GM19397 (cell line): ENCODE results near the gene KLF7.
A peak's percentile ranks its signal among the peaks of the same experiment; 100 is the strongest.

ENCODE experiments used
- ATAC-seq: cut with Tn5 transposase; IDR thresholded peaks from one replicate; pipeline ENCODE4 v1.9.1; 2021; ENCODE audit warnings: mild to moderate bottlenecking, moderate library complexity; ENCODE audit not compliant: unreplicated experiment

KLF7 gene

DNA sequence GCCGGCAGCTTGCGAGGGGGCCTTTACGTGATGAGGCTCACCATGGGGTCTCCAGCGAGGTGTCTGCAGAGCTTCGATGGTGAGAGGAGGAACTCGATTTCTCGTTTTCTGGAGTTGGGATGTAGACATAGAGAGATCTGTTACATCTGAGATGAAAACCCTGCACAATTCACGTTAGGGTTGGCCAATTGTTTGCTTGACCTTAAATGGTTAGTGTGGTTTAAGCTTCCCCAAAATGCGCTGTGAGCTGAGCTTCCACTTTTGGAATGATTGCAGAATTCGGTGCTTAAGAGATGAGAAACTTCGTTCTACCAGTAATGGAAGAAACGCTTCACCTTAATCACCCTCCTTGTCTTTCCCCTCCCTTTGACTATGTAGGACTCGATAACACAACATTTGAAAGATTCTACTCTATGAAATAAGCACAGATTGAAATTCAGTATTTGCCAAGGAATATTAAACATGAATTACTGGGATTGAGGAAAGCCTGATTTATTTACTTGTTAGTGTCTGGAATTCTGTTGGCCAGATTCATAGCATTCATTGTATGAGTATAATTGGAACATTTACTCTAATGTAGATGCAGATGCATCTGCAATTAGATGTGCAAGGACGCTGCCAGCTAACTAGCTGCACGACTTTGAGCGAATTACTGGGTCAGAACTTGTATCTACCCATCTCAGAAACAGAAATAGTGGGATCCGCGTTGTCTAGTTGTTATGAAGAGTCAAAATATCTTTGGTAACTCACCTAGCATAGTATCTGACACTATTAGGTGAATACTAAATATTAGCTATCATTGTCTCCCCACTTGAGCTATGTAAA, 1.6 kb upstream of the KLF7 start:
- ATAC-seq, result no peak

DNA sequence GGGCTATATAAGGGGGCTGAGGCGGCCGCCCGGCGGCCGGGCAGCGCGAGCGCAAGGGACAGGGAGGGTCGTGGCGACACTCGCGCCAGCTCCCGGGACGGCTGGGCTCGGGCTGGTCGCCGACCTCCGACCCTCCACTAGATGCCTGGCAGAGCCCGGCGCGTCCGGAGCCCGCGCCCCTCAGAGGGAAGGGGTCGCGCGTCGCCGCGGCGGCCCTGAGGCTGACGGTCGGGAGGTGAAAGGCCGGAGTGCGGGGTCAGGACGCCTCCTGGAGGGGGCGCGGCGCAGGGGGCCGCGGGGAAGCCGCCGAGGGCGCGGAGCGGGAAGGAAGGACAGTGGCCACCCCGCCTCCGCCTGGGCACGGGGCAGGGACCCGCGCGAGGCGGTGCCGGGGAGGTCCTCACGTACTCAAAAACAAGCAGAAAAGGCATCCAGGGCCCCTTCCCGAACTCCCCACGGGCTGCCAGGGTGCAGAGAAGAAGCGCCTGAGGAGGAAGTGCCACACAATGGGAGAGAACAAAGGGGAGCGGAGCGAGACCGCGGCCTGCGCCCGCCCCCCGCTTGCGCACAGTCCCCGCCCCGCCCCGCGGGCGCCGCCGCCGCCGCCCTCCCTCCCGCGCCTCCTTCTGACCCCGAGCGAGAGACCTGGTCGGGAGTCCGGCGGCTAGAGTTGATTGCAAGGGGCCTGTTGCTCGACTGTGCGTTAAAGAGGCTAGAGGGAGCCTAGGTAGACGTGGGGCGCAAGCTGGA, 776 bp upstream of the KLF7 start:
- ATAC-seq, result peak; percentile 56

DNA sequence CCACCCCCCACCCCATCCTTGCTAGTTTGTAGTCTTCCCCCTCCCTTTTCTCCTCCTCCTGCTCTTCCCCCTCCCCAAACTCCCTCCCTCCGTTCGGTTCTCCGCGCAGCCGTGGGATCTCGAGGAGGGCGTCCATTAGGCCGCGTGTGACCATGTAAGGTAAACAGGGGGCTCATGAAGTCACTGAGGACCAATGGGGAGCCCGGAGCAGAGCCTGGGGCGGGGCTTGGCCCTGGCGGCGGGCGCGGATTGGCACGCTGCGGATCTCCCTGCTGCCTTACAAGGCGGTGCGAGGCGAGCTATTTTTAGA, 246 bp upstream of the KLF7 start:
- ATAC-seq, result peak; percentile 93

DNA sequence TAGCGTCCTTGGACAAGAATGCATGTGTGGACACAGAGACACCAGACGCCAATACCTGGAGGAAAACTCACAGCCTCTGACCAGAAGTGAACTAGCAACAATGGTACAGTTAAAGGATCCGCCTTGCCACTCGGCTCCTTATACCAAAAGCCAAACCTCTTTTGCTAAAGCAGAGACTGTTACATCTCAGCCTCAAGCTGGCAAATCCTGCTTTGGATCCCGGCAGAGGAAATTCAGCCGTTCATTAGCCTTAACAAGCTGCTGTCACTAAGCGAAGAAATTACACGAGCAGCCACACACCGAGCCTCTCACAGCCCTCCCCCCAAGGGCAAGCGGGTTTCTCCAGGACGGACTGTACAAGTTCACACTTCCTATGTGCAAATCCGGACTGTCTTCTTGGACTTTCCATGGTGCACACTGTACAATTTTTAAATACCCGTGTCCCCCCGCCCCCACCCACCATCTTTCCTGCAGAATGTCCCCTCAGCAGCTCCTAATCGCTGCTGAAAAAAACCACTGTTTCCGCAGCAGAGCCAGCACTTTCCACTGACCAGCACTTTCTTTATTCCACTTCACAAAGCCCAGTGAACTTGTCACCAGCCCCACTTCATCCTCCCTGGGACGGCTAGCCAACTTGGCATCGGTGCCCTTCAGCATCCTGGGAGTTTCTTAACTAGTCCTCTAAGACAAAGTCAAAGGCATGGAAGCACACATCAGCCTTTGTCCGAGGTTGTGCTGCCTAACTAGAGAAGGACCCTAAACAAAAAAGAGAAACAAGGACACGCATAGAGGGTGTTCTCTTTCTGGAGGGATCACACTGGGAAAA, 1.5 kb downstream of the KLF7 start:
- ATAC-seq, result no peak

DNA sequence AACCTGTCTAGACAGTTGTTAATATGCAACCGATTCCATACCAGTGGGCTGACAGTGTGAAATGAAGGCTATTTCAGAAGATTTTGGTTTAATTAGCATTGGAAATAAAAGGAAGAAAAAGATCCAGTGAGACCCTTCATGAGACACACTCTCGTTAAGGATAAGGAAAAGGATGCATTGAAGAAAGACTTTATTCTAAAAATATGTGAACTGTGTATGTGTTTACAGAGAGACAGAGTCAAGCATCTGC, 2.1 kb downstream of the KLF7 start:
- ATAC-seq, result no peak

DNA sequence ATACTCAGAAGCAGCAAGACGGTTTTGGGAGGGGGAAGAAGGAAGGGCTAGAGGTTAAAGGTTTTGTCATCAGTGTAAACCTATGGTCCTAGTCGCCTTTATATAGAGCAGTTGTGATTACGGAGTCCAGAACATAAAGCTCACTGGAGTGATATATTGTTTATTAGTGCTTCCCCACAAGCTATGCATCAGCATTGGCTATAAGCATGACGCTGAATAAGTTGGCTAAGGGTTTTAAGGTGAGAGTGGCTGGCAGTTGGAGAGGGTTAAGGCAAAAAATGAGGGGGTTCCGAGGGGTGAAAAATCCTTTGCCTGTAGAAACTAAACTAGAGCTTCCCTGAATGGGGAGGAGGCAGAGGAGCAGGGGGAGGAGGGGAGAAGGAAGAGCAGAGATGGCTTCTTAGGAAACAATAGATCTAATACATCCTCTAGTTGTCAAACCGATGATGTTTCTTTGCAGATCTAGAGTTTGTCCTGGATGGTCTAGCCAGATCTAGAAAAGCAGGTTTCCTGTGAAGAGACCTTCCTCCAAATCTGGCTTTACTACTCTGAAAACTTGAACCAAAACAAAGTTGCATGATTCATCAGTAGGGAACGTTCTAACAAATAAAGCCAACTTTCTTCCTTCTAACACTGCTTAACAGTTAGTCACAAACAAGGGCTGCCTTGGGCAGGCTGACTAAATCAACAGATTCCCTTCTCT, 2.5 kb downstream of the KLF7 start:
- no peak for ATAC-seq

DNA sequence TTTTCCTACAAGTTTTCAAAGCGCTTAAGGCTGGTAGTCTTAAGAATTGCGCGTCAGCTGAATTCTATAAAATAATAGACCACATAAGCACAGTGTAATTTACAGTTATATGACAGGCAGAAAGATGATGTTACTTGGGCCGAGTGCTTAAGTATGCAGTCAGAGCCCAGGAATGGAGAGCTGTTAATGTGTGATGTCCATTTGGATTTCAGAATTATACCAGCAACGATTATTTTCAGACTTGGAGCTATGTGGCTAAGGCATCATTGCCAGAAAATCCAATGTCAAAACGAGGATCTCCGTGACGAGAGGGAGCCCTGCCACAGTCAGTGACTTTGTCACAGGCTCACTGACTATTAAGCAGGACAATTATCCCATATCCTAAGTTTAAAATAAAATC, 3.4 kb downstream of the KLF7 start:
- no peak for ATAC-seq

DNA sequence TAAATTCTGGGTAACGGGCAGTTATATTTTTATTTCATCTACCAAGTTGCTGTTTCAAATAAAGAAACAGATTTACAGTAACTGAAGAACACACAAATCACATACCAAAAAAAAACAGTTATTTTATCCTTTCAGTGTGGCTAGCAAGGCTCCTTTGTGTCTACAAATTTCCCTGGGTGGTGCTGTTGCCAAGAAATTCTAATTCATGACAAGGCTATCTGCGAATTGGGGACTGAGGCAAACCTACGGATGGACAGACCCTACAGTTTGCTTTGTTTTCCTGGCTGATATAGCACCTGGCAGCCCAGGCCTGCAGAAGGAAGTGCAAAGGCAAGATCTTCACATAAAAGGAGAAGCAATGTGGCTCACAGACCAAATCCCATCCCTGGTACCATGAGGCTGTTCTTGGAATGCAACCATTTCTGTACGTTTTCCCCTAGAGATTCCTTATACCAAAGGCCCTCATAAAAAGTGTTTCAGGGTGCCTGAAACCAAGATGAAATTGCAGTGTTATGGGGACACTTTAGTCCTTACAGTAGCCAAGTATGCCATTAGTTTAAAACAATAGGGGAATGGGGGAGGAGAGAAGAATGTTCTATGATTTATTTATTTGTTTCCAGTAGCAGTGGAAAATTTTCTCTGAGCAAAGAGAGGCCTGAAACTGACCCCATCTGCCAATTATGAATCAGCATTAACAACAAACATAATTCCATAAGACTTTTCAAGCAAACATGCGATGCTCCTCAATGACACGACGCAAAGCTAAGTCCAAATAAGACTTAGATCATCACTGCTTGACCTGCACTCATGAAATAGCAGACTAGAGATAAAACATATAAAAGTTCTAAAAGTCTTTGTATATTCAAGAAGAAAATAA, 4.3 kb downstream of the KLF7 start:
- no peak for ATAC-seq

DNA sequence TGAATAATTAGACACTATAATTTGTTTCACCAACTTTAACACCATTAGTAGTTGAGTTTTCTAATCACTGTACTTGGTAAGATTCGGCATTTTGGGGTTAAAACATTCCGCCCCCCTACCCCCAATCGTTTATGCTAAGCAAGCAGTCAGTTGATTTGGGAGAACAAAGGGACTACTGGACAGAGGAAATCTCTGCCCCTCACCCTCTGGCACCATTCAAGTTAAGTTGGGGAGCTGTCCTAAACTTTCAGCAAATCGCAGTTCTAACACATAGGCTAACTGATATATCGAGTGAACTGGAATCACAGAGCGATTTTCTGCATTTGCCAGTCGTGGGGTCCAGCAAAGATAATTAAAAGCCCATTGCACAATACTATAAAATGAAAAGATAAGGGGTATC, 5.6 kb downstream of the KLF7 start:
- no peak for ATAC-seq

DNA sequence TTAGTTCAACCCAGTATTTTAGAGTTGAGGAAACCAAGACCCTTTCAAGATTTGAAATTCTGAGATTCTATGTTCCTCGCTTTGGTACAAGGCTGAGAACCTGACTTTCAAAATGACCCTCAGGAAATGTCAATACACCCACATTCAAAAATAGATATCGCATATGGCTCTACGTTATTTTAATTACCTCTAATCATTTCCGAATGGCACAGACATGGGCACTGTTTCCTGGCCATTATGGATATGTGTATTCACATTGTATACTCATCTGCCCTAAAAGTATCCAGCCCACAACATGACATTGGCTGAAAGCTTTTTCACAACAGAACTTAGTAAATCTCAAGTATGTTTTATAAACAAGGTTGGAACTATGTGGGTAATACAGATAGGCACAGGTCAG, 6.7 kb downstream of the KLF7 start:
- no peak for ATAC-seq

DNA sequence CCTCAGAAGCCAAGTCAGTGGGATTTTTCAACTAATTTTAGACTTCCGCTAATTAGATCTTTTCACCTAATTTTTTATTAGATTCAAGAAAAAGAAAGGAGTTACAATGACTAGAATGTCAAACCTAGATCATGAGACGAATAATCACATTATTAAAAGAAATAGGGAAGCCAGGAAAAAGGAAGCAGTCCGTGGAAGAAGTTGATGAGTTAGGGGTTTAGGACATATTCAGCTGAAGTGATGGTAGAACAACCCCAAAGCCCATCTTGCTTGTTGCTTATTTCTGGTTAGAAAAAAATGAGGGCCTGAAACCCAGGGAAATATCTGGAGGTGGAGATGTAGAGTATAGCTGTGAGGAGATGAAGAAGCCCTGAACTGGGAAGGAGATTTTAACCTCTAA, 8.0 kb downstream of the KLF7 start:
- ATAC-seq, result no peak

DNA sequence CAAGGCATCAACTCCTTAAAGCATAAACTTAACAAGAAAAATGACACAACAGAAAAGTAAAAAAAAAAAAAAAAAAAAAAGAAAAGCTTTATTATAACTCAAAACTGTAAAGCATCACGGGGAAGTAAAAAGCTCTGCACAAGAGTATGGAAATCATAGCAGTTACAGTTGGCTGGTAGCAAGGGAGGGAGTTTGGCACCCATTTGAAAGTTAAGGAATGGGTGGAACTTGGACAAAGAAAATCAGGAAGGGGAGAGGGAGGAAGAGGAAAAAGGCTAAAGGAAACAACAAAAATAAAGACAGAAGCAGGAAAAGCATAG, 8.6 kb downstream of the KLF7 start:
- ATAC-seq, result no peak

DNA sequence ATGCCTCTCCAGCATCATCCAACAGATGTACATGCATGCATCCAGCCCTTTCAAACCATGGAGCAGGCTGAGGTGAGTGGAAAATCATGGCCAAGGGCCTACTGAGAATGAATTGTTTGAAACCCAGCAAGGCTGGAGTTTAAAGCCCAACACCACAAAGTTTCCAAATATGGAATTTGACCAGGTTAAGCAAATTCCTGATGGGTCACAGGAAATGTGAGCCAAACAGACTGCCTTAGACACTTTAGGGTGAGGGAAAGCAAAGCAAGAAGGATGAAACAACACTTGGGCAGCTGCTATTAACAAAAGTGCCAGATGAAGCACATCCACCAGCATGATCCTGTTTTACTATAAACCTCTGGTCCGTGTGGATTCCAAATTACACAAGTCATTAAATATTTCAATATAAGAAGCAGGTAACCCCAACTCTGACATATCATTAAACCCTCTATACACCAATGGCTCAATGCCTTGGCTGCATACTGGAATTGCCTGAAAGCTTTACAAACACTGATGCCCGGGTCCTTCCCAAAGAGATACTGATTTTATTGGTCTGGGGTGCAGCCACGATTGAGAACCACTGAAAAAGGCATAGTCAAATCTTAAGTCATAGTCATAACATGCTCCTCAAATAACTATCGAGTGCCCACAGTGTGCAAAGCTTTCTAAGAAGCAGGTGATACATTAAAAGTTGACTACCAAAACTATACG, 9.1 kb downstream of the KLF7 start:
- peak; percentile 53 for ATAC-seq

DNA sequence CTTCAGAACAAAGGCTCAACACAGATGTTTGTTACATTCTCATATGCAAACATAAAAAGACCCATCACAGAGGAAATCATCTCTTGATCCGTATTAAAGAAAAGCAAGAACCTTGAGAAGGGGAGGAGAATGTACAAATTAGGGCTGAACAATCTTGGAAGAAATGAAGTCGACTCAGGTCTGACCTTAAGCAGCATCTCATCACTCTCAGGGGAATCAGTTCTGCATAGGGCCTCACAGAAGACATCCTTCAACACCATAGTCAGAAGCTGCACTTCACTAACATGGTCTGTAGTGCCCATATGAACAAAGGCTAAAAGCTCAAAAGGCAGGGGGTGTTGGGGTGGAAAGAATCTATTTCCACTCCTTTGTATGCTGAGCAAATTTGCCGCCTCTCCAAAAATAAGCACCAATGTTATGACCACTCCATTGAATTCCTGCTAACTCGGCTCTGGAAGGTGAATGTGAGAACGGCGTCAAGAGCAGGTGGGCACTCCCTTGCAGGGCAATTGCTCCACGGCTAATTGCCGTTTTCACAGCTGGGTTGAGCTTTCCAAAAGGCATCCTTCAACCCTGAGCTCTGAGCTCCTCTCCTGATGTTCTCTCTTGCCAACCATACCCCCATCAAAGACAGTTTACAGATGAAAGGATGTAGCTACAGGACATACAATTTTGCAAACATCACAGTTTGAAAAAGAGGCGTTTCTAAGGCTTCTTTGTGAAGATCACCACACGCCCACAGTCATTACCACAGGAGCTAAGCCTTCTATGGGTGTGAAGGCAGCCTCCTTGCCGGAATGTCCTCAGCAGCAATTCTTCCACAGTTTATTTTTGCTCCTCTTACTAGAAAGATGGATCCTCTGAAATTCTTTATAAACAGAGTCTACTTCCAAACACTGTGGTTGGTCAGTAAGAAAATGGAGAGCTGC, 10.0 kb downstream of the KLF7 start:
- ATAC-seq, result no peak

DNA sequence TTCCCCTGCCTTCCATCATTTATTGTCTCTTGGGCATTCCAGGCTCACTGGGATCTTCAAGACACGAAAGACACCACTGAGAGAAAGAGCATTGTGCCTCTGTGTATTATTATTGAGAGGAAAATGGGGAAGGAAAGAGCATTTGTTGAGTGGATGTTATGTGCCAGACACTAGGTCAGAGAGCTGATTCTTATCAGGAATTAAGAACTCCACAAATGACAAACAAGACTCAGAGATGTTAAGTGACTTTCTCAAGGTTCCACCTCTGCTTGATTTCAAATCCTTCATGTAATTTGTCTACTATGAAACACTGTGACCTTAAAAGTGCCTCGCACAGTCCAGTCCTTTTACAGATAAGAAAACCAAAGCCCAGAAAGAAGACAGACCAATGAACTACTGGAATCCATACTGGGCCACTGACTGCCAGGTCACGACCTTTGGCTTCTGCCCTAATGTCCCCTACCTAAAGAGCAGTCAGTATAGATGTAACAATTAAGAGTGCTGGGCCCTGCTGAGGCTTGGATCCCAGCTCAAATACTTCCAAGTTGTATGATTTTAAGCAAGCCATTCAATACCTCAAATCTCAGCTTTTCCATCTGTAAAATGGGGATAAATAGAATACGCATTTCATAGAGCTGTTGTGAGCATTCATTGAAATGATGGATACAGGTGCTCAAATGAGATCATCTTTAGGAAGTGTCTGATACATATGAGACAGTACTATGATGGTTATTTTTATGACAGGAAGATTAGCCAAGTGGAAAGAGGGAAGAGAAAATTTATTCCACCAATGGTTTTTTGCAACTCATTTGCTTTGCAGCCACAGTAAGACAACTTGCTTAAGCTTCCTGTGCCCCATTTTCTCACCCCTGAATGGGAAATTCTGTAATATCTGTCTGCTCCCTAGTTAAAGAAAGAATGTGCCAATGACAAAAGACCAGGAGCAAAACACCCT, 10.9 kb downstream of the KLF7 start:
- ATAC-seq, result no peak

DNA sequence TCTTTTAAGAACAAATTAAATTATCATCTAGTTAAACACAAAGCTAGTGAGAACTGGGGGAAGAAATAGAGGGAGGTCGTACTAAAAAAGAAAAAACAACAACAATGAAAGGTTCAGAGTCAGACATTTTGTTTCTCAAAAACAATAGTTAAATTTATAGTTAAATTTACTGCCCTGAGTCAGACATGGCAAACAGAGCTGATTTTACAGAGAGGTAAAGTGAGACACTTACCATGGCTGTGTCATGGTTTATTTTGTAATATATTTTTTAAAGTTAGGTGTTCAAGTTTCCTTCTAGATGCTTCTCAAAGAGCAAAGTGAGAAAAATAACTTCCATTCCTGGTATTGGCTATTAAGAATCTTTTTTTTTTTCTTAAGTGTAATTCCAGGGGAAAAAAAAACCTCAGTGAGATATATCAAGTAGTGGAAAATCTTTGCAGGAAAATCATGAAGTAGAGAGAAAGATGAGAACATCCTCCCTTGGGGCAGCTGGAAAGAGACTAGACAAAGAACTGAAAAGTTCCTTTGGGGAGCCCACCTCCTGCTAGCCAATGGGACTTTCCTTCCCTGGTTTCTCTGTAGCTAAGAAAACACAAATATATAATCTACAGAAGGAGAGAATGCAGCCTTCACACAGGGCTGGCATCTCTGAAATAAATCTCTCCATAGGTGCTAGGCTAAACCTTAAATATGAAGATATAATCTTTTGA, 12.3 kb downstream of the KLF7 start:
- ATAC-seq, result no peak

DNA sequence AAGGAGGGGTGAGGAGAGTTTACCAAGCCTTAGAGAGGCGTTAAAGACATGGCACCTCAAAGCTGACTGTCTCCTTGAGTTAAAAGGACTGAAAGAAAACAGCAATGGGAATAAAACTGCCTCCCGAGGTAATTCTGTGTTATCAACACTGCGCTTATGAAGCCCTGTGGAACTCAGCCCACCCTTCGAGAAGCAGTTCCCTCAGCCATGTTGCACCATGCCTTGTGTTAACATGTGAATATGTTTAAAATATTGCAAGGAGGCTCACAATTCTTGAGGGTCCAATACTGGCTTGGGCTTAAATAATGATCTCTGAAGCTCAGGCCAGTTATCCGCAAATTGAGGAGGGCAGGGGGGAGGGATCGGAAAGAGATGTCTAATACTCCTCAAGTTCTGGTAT, 14.7 kb downstream of the KLF7 start:
- ATAC-seq, result no peak
